HFF-Myc (cell line): Measurements from ENCODE around the gene SMCR8.
"Not testable (repeated sequence)": the region's sequence is repeated elsewhere in the genome, so short reads cannot be mapped to it uniquely, and the experiment has no call there.

Experiments used
- DNase-seq: peaks from one replicate; pipeline ENCODE4 v3.0.0-alpha.2; 2011; ENCODE audit warnings: low read depth; ENCODE audit errors: extremely low read depth
- H3K4me3 ChIP-seq: replicated peaks from 2 replicates; pipeline ENCODE4 v1.5.1; 2011; ENCODE audit warnings: low read depth, mild to moderate bottlenecking, control low read depth, low read length
- TF ChIP-seq, protein P1 (sequence below): IDR thresholded peaks from 2 replicates; pipeline ENCODE4 v1.5.1; 2012; ENCODE audit warnings: mild to moderate bottlenecking, low read depth, low read length, control low read depth; ENCODE audit errors: missing control alignments

Gene SMCR8

DNA sequence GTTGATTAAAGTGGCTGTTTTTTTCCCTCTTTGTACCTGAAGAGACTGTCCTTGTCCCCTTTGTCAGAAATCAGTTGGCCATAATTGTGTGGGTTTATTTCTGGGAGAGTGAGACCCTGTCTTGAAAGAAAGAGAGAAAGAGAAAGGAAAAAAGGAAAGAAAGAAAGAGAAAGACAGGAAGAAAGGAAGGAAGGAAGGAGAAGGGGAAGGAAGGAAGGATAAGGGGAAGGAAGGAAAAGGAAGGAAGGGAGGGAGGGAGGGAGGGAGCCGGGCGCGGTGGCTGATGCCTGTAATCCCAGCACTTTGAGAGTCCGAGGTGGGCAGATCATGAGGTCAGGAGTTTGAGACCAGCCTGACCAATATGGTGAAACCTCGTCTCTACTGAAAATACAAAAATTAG, 55.7 kb downstream of the SMCR8 start:
- TF ChIP-seq, protein P1, sequence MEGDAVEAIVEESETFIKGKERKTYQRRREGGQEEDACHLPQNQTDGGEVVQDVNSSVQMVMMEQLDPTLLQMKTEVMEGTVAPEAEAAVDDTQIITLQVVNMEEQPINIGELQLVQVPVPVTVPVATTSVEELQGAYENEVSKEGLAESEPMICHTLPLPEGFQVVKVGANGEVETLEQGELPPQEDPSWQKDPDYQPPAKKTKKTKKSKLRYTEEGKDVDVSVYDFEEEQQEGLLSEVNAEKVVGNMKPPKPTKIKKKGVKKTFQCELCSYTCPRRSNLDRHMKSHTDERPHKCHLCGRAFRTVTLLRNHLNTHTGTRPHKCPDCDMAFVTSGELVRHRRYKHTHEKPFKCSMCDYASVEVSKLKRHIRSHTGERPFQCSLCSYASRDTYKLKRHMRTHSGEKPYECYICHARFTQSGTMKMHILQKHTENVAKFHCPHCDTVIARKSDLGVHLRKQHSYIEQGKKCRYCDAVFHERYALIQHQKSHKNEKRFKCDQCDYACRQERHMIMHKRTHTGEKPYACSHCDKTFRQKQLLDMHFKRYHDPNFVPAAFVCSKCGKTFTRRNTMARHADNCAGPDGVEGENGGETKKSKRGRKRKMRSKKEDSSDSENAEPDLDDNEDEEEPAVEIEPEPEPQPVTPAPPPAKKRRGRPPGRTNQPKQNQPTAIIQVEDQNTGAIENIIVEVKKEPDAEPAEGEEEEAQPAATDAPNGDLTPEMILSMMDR: no peak
- no peak for DNase-seq

DNA sequence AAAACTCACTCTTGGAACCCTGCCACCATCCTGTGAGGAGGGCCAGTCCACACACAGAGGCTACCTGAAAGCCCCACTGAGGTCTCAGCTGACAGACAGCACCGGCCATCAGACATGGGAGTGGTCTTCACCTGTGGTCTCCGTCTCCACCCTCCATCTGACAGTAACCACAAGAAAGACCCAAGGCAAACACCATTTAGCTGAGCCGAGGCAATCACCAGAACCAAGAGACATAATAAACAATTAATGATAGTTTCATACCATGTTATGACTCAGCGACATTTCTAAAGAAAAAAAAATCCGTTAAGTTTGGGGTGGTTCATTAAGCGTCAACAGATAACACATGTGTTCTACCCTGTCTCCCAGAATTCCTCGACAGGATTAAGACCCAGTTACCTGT, 56.4 kb downstream of the SMCR8 start:
- DNase-seq: no peak
- H3K4me3 ChIP-seq: no peak overlapping the region
- TF ChIP-seq, protein P1: no peak

More for the DNA sequence above, 55.7 kb downstream of the SMCR8 start:
- no peak overlapping the region for H3K4me3 ChIP-seq

GRCh38 chr17:18373181-18373580, 58.1 kb downstream of the SMCR8 start:
- H3K4me3 ChIP-seq, DNase-seq: not testable (repeated sequence)

DNA sequence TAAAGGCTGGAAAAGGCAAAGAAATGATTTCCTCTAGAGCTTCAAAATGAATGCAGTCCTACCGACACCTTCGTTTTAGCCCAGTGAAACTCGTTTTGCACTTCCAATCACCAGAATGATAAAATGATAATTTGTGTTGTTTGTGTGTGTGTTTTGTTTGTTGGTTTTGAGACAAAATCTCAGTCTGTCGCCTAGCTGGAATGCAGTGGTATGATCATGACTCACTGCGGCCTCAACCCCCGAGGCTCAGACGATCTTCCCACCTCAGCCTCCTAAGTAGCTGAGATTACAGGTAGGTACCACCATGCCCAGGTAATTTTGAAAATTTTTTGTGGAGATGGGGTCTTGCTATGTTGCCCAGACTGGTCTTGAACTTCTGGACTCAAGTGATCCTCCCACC, 59.1 kb downstream of the SMCR8 start:
- H3K4me3 ChIP-seq: no peak overlapping the region
- no peak for DNase-seq
- TF ChIP-seq, protein P1: no peak
